ENCODE results near the gene KRT36.

GRCh38 chr17:41481036-41481435 is 8.7 kb downstream of the KRT36 start, which contains the start of gene KRT35:
- no peak for TF ChIP-seq CTCF (IDR thresholded peaks at IDR 0.05; ENCODE audit: low read length)
- no peak for TF ChIP-seq EZH2 (optimal IDR thresholded peaks at IDR 0.05; ENCODE audit: low read depth, low read length)
- no peak for TF ChIP-seq EZH2phosphoT487 (IDR thresholded peaks at IDR 0.05; ENCODE audit: low read length)
